Large intestine (tissue), 12 donors: ENCODE results near the gene LRRC37A2. TPM values are rescaled to one million over a fixed set of nuclear protein-coding genes. Genes with fewer than 3 reads are reported as not detected.
A peak's percentile ranks its signal among the peaks of the same experiment; 100 is the strongest.
"Not testable (repeated sequence)": the region's sequence is repeated elsewhere in the genome, so short reads cannot be mapped to it uniquely, and the experiment has no call there.

Source experiments
- DNase-seq, 2 donors: peaks; one replicate each; pipeline versions ENCODE4 v3.0.0 to v3.0.0-alpha.2; 2013
- H3K27ac ChIP-seq: one replicate; pipeline ENCODE4 v1.5.1; 2013; ENCODE audit warnings: low read length
- H3K27me3 ChIP-seq: 2 replicates; pipeline ENCODE4 v1.6.1; 2013; ENCODE audit warnings: low read length; ENCODE audit not compliant: control insufficient read depth, insufficient read depth
- H3K36me3 ChIP-seq: 2 replicates; pipeline ENCODE4 v1.6.1; 2013; ENCODE audit warnings: low read length; ENCODE audit not compliant: control insufficient read depth, insufficient read depth
- H3K4me1 ChIP-seq: one replicate; pipeline ENCODE4 v1.6.1; 2013; ENCODE audit warnings: low read length; ENCODE audit not compliant: control insufficient read depth, insufficient read depth
- H3K4me3 ChIP-seq: one replicate; pipeline ENCODE4 v1.5.1; 2013; ENCODE audit warnings: low read length
- H3K9me3 ChIP-seq: one replicate; pipeline ENCODE4 v1.6.1; 2013; ENCODE audit warnings: mild to moderate bottlenecking, low read depth, low read length, moderate library complexity; ENCODE audit not compliant: control insufficient read depth
- WGBS: methylation state at CpG from one replicate; pipeline ENCODE4 v1.1.5; 2013; ENCODE audit warnings: low lambda C conversion rate; ENCODE audit not compliant: insufficient coverage; 5-methylcytosine and 5-hydroxymethylcytosine counted together
- long read RNA-seq, 11 donors: transcript quantifications; one replicate each; lab custom pipeline, GENCODE V29; 2026
- polyA plus RNA-seq: library from polyadenylated mRNA; unstranded; fragments of 120-200 nt; gene quantifications from one replicate; pipeline ENCODE4 v1.2.1, GENCODE V29; 2013

LRRC37A2 gene
- 37.1 TPM for polyA plus RNA-seq
- long read RNA-seq, donor 1 = 0 reads
- long read RNA-seq, donor 2, transcript LRRC37A2-202 (6 exons, 3,082 nt) = major isoform, 18 of 31 reads
- long read RNA-seq, donor 2, partial matches to known transcripts = 13 of 31 reads
- long read RNA-seq, donor 2, other reads (novel, unspliced or antisense) = 0 of 31 reads
- long read RNA-seq, donor 3 = 0 reads
- long read RNA-seq, donor 4, partial matches to known transcripts = 0 of 3 reads
- long read RNA-seq, donor 4, other reads (novel, unspliced or antisense) = 0 of 3 reads
- long read RNA-seq, donor 5 = 0 reads
- long read RNA-seq, donor 6, transcript LRRC37A2-202 (6 exons, 3,082 nt) = major isoform, 8 of 8 reads
- long read RNA-seq, donor 6, partial matches to known transcripts = 0 of 8 reads
- long read RNA-seq, donor 6, other reads (novel, unspliced or antisense) = 0 of 8 reads
- long read RNA-seq, donor 7, partial matches to known transcripts = 0 of 1 reads
- long read RNA-seq, donor 7, other reads (novel, unspliced or antisense) = 0 of 1 reads
- long read RNA-seq, donor 8, transcript LRRC37A2-202 (6 exons, 3,082 nt) = major isoform, 6 of 16 reads
- long read RNA-seq, donor 8, partial matches to known transcripts = 5 of 16 reads
- long read RNA-seq, donor 8, other reads (novel, unspliced or antisense) = 5 of 16 reads
- long read RNA-seq, donor 9, partial matches to known transcripts = 5 of 15 reads
- long read RNA-seq, donor 9, other reads (novel, unspliced or antisense) = 6 of 15 reads
- long read RNA-seq, donor 10 = 0 reads
- long read RNA-seq, donor 11, partial matches to known transcripts = 0 of 1 reads
- long read RNA-seq, donor 11, other reads (novel, unspliced or antisense) = 0 of 1 reads

DNA sequence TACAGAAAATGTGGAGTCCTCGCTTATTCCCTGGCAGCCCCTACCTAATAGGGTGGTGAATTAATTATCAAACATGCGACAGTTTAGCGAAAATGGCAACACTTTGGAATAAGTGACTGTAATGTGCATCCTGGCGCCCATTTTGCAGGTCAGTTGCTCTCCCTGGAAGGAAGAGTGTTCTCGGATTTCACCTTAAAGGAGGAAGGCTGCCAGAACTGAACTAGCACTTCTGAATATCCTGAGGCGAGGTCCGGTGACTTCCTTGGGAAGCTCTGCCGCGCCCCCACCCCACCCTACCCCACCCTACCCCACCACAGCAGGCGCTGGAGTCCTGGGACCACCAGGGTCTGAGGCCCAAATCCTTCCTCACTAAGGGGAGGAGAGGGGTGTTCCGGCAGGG lies at the start of gene LRRC37A2:
Gene LRRC37A2 (plus strand): TSS at position 301 of the 400 bp plus-strand sequence. CDS start 245 bp downstream, outside the sequence.
- H3K4me1 ChIP-seq, H3K4me3 ChIP-seq, H3K9me3 ChIP-seq, H3K27me3 ChIP-seq, DNase-seq, H3K36me3 ChIP-seq, H3K27ac ChIP-seq: not testable (repeated sequence)
- no CpG with 5 or more reads among the region's 11 CpGs for WGBS

DNA sequence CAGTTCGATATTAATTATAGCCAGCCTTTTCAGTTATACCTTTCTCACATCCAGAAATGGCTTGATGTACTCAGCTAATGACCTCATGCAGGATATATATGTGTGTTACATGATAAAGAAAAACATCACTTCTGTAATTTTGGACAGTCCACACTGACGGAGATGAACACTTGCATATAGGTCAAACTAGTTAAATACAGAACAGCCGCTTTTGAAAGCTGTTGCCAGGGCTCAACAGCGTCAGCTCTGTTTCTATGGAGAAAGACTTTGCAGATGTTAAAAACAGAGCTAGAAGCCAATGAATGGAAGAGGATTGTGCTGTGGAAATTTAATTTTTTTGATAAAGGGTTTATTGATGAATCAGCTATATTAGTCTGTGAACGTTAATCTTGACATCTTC lies 44.6 kb upstream of the LRRC37A2 start:
- not testable (repeated sequence) for H3K36me3 ChIP-seq, H3K4me3 ChIP-seq, H3K9me3 ChIP-seq, H3K27me3 ChIP-seq, H3K4me1 ChIP-seq, H3K27ac ChIP-seq
- peak; percentile 0 for DNase-seq
- WGBS = 100% methylated on average over 1 of the region's 5 CpGs

DNA sequence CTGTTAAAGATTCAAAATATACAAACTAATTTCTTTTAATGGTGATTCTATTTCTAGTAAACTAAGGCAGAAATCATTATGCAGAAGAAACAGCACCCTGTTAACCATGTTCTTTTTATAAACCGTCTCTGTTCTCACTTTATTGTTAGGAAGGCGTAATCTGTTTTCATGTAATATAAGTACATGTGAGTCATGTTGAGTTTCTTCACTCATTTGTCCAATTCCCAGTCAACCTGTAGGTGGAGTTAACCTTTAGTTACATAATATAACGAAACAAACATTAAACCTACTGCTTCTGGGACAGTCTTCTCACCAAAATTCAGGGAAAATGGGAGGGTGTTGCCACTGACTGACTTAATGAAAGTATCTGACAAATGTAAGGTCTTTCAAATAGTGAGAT lies 37.8 kb upstream of the LRRC37A2 start:
- H3K36me3 ChIP-seq, H3K4me3 ChIP-seq, H3K27ac ChIP-seq, H3K27me3 ChIP-seq, H3K9me3 ChIP-seq, H3K4me1 ChIP-seq, DNase-seq: not testable (repeated sequence)
- WGBS = no CpG with 5 or more reads among the region's 3 CpGs

DNA sequence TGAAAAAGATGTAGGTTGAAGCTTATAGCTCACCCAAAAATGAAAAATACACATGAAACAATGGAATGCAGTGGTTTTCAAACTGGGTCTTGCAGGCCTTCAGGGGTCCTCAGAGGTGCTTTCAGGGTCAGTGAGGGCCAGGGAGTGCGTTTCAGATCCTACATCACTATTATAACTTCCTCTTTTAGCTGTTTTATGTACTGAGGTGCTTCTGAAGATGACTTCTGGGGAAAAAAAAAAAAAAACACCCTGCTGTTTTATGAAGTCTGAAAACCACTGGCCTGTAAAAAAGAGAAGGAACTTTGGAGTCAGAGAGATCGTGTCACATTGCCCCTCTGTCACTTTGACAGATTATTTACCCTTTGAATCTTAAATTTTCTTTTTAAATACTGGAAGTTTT lies 36.7 kb upstream of the LRRC37A2 start:
- not testable (repeated sequence) for H3K9me3 ChIP-seq, H3K27me3 ChIP-seq, H3K36me3 ChIP-seq, DNase-seq, H3K4me3 ChIP-seq, H3K27ac ChIP-seq, H3K4me1 ChIP-seq
- no CpG with 5 or more reads among the region's 2 CpGs for WGBS

DNA sequence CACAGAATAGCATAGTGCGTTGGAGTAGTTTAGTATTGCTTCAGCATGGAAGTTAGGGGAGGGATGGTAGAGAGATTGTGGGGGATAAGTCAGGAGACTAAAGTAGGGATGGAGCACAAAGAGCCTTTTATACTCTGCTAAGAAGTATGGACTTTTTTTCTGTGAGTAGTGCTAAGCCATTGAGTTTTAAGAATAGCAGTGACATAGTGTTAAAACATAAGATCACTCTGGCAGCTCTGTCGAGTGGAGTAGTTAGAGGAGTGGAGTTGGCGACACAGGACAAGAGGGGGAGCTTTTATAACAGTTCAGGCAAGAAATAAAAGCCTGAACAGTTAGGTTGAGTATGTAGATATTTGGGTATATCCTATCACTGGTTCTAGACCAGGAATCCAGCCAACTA lies 33.4 kb upstream of the LRRC37A2 start:
- H3K9me3 ChIP-seq, DNase-seq, H3K27ac ChIP-seq, H3K4me3 ChIP-seq, H3K4me1 ChIP-seq, H3K36me3 ChIP-seq, H3K27me3 ChIP-seq: not testable (repeated sequence)
- WGBS = no CpG with 5 or more reads among the region's 3 CpGs

DNA sequence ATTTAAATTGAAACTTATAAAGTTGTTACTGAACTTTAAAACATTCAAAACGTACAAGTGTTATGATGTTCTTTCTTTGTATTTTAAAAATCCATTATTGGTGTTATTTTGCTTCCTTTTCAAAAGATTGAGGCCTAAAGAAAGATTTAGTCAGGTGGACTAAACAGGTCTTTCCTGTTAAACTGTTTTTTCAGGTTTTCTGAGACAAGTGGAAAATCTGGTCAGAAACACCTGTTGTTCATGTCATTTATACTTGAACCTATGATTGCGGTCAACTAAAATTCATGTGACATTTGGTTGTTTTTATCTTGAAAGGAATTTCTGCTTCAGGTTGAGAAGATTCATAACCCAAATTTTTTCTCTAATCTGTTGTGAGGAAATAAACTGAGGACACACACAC lies 31.0 kb upstream of the LRRC37A2 start:
- H3K4me1 ChIP-seq, H3K27ac ChIP-seq, H3K36me3 ChIP-seq, H3K27me3 ChIP-seq, DNase-seq, H3K9me3 ChIP-seq, H3K4me3 ChIP-seq: not testable (repeated sequence)
- WGBS = no CpG with 5 or more reads among the region's 2 CpGs

DNA sequence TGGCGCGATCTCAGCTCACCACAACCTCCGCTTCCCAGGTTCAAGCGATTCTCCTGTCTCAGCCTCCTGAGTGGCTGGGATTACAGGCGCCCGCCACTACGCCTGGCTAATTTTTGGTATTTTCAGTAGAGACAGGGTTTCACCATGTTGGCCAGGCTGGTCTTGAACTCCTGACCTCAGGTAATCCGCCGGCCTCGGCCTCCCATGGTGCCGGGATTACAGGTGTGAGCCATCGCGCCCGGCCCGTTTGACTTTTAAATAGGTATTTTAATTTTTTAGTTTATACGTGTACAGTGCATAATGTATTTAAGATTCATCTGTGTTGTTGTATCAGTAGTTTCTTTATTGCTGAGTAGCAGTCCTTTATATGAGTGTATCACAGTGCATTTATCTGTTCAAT lies 20.2 kb upstream of the LRRC37A2 start:
- H3K27me3 ChIP-seq, H3K36me3 ChIP-seq, H3K27ac ChIP-seq, H3K9me3 ChIP-seq, DNase-seq, H3K4me3 ChIP-seq, H3K4me1 ChIP-seq: not testable (repeated sequence)
- WGBS = no CpG with 5 or more reads among the region's 16 CpGs

DNA sequence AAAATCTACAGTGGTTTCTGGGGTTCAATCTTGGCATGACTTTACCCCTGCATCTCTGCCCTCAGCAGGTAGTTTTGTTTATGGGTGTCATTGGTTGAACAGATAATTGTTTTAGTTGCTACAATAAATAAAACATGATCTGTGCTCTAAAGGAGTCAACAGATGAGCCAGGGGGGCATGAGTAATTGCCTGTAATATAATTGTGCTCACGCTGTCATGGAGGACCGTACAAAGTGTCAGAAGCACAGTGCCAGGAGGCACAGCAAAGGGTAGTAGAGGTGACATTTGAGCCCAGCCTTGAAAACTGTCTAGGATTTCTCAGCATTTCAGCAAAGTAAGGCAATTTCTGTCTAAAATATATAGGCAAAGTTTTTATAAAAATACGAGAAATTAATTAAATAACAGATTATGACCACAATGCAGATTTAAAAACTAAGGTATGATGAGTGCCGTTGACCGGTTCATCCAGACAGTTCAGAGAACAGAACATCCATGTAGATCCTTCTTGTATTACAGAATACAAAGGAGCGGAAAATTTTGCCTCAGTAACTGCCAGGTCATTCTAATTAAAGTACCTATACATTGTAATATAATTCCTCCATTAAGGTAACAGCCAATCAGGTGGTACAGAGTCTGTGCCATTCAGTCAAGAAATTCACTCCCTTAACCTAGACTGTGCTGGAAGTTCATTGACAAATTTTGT lies 12.7 kb upstream of the LRRC37A2 start:
- DNase-seq, H3K36me3 ChIP-seq, H3K4me1 ChIP-seq, H3K27ac ChIP-seq, H3K27me3 ChIP-seq, H3K4me3 ChIP-seq, H3K9me3 ChIP-seq: not testable (repeated sequence)
- no CpG with 5 or more reads among the region's 6 CpGs for WGBS

DNA sequence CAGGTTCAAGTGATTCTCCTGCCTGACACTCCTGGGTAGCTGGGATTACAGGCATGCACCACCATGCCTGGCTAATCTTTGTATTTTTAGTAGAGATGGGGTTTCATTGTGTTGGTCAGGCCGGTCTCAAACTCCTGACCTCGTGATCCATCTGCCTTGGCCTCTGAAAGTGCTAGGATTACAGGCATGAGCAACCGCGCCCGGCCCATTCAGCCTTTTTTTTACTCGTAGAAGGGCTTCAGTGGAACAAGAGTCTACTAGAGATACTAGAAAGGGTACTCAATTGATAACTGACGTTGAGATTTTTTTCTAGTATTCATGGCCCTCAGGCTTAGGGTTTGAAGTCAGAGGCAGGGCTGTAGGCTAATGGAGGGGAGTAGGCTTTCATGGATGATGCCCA lies 6.4 kb upstream of the LRRC37A2 start:
- H3K4me3 ChIP-seq, H3K4me1 ChIP-seq, H3K9me3 ChIP-seq, H3K36me3 ChIP-seq, DNase-seq, H3K27me3 ChIP-seq, H3K27ac ChIP-seq: not testable (repeated sequence)
- no CpG with 5 or more reads among the region's 7 CpGs for WGBS

DNA sequence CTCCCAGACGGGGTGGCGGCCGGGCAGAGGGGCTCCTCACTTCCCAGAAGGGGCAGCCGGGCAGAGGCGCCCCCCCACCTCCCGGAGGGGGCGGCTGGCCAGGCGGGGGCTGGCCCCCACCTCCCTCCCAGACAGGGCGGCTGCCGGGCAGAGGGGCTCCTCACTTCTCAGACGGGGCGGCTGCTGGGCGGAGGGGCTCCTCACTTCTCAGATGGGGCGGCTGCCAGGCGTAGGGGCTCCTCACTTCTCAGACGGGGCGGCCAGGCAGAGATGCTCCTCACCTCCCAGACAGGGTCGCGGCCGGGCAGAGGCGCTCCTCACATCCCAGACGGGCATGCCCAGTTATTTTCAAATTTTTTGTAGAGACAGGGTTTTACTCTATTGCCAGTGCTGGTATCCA lies 22.4 kb downstream of the LRRC37A2 start:
- H3K27ac ChIP-seq, H3K4me1 ChIP-seq, DNase-seq, H3K4me3 ChIP-seq, H3K36me3 ChIP-seq, H3K9me3 ChIP-seq, H3K27me3 ChIP-seq: not testable (repeated sequence)
- WGBS = 100% methylated on average over 1 of the region's 22 CpGs
